Erythroblast (primary cell): ENCODE data around the gene ST8SIA6.
"Not testable (repeated sequence)": the region's sequence is repeated elsewhere in the genome, so short reads cannot be mapped to it uniquely, and the experiment has no call there.

ENCODE experiments used
- DNase-seq, 2 experiments: peaks; one replicate each; lab custom pipeline; 2025; lab: John Stamatoyannopoulos, UW
- GATA1 ChIP-seq: IDR thresholded peaks from 2 replicates; pipeline ENCODE4 v1.6.1; 2011; ENCODE audit warnings: low read depth, mild to moderate bottlenecking, control low read depth, low read length, moderate library complexity
- POLR2A ChIP-seq: IDR thresholded peaks from 2 replicates; pipeline ENCODE4 v1.6.1; 2011; ENCODE audit warnings: mild to moderate bottlenecking, low read length

Gene ST8SIA6

GRCh38 chr10:17349717-17350116, 104.7 kb downstream of the ST8SIA6 start:
- no peak for DNase-seq
- no peak for TF ChIP-seq GATA1
- no peak for TF ChIP-seq POLR2A

GRCh38 chr10:17348501-17349349, 105.7 kb downstream of the ST8SIA6 start:
- no peak for DNase-seq

GRCh38 chr10:17348011-17348500, 106.3 kb downstream of the ST8SIA6 start:
- DNase-seq, result no peak
- no peak for TF ChIP-seq GATA1
- no peak for TF ChIP-seq POLR2A

More at GRCh38 chr10:17348501-17349349, 105.7 kb downstream of the ST8SIA6 start:
- no peak for TF ChIP-seq POLR2A
- TF ChIP-seq GATA1, result no peak

- no peak for TF ChIP-seq GATA1
- TF ChIP-seq POLR2A, result no peak
- no peak for DNase-seq
These were observed 110.2 kb downstream of the ST8SIA6 start for GRCh38 chr10:17344206-17344605.

GRCh38 chr10:17343118-17343517, 111.3 kb downstream of the ST8SIA6 start:
- DNase-seq, result no peak
- TF ChIP-seq POLR2A (no peak), GATA1 (no peak)

- no peak for DNase-seq
- TF ChIP-seq POLR2A (no peak), GATA1 (no peak)
These were observed 114.1 kb downstream of the ST8SIA6 start for GRCh38 chr10:17340144-17340829.

- no peak for TF ChIP-seq POLR2A
- DNase-seq, result no peak
These were observed 119.3 kb downstream of the ST8SIA6 start for GRCh38 chr10:17335065-17335464.

- no peak for DNase-seq
- TF ChIP-seq POLR2A (no peak), GATA1 (no peak)
These were observed 123.9 kb downstream of the ST8SIA6 start for GRCh38 chr10:17330501-17330900.

- no peak for TF ChIP-seq POLR2A
- no peak for TF ChIP-seq GATA1
- DNase-seq, result no peak
These were observed 128.0 kb downstream of the ST8SIA6 start for GRCh38 chr10:17326377-17326776.

- DNase-seq, result not testable (repeated sequence)
These were observed 132.4 kb downstream of the ST8SIA6 start for GRCh38 chr10:17321957-17322356.

- no peak for DNase-seq
- TF ChIP-seq GATA1 (no peak), POLR2A (no peak)
These were observed 137.8 kb downstream of the ST8SIA6 start for GRCh38 chr10:17316488-17317170.

- DNase-seq, result no peak
- TF ChIP-seq POLR2A (no peak), GATA1 (no peak)
These were observed 145.0 kb downstream of the ST8SIA6 start for GRCh38 chr10:17309435-17309834.

GRCh38 chr10:17307123-17307522, 147.3 kb downstream of the ST8SIA6 start:
- TF ChIP-seq GATA1 (no peak), POLR2A (no peak)

GRCh38 chr10:17292375-17292774, 162.0 kb downstream of the ST8SIA6 start:
- TF ChIP-seq POLR2A (no peak), GATA1 (no peak)
- DNase-seq, result no peak

More at GRCh38 chr10:17307123-17307522, 147.3 kb downstream of the ST8SIA6 start:
- DNase-seq, result no peak
